NCI-H2171 treated with DMSO at 0.1 percent for 48 hours (cell line): ENCODE data around the gene GHRH.

Experiments used
- DNase-seq: peaks from one replicate; lab custom pipeline; 2025; lab: John Stamatoyannopoulos, UW

The GHRH gene

GRCh38 chr20:37290158-37290810 lies 28.7 kb upstream of the GHRH start:
- no peak for DNase-seq

GRCh38 chr20:37288091-37288490 lies 26.5 kb upstream of the GHRH start:
- no peak for DNase-seq

GRCh38 chr20:37285664-37286374 lies 24.2 kb upstream of the GHRH start:
- DNase-seq: no peak

- no peak for DNase-seq
Observed at GRCh38 chr20:37284691-37285161, 23.1 kb upstream of the GHRH start.

GRCh38 chr20:37283530-37284195 lies 22.0 kb upstream of the GHRH start:
- no peak for DNase-seq

- DNase-seq: no peak
Observed at GRCh38 chr20:37282556-37282955, 20.9 kb upstream of the GHRH start.

GRCh38 chr20:37280403-37280802 lies 18.8 kb upstream of the GHRH start:
- DNase-seq: no peak

- no peak for DNase-seq
Observed at GRCh38 chr20:37279820-37280219, 18.2 kb upstream of the GHRH start.

- DNase-seq: no peak
Observed at GRCh38 chr20:37278966-37279590, 17.5 kb upstream of the GHRH start.

GRCh38 chr20:37277253-37277593 lies 15.6 kb upstream of the GHRH start:
- no peak for DNase-seq

GRCh38 chr20:37276494-37277252 lies 15.1 kb upstream of the GHRH start:
- DNase-seq: peak; percentile 99

GRCh38 chr20:37274851-37275524 lies 13.4 kb upstream of the GHRH start:
- DNase-seq: no peak

- no peak for DNase-seq
Observed at GRCh38 chr20:37273988-37274387, 12.4 kb upstream of the GHRH start.

- DNase-seq: no peak
Observed at GRCh38 chr20:37271421-37271768, 9.8 kb upstream of the GHRH start.

GRCh38 chr20:37270576-37271420 lies 9.2 kb upstream of the GHRH start:
- DNase-seq: no peak

GRCh38 chr20:37267667-37268313 lies 6.2 kb upstream of the GHRH start:
- DNase-seq: no peak

- no peak for DNase-seq
Observed at GRCh38 chr20:37266940-37267666, 5.5 kb upstream of the GHRH start.

- no peak for DNase-seq
Observed at GRCh38 chr20:37265152-37265551, 3.5 kb upstream of the GHRH start.

- DNase-seq: no peak
Observed at GRCh38 chr20:37263686-37264085, 2.1 kb upstream of the GHRH start.
